Measurements from ENCODE around the gene DCAF8L2. TPM values are rescaled to one million over a fixed set of nuclear protein-coding genes. Genes with fewer than 3 reads are reported as not detected.
"Not testable (repeated sequence)": the region's sequence is repeated elsewhere in the genome, so short reads cannot be mapped to it uniquely, and the experiment has no call there.

DCAF8L2 gene
- not detected in 2 replicates for total RNA-seq

DNA sequence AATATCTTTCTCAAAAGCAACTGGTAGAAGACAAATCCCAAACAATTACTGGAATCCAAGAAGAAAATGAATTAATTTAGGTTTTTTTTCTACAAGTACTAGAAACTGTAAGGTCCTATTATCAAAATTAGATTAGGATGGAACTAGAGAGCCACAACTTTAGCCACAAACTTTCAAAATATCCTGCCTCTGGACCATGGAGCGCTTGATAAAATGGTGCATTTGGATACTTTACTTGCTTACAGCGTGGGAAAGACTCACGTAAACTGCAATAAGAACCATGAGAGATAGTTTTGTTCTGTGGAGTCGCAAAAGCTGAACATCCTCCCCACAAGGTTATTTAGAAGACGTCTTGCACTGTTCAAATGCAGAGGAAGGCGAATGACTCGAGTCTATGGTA lies at the start of gene DCAF8L2:
DCAF8L2 (plus strand) TSS at position 301 of the 400 bp plus-strand sequence. CDS start 156,552 bp downstream, outside the sequence.
- intact Hi-C loops (cut with micrococcal nuclease): no loop called here

DNA sequence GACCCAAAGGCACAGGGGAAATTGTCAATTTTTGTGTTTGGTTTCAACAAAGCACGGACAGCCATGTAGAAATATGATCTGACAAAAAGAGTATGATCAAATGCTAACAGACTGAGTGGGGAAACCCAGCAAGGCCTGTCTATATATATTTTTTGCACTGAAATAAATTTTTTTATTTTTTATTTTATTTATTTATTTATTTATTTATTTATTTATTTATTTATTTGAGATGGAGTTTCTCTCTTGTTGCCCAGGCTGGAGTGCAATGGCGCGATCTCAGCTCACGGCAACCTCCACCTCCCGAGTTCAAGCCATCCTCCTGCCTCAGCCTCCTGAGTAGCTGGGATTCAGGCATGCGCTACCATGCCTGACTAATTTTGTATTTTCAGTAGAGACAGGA lies 49.0 kb upstream of the DCAF8L2 start:
- intact Hi-C loops (cut with micrococcal nuclease): not testable (repeated sequence)

DNA sequence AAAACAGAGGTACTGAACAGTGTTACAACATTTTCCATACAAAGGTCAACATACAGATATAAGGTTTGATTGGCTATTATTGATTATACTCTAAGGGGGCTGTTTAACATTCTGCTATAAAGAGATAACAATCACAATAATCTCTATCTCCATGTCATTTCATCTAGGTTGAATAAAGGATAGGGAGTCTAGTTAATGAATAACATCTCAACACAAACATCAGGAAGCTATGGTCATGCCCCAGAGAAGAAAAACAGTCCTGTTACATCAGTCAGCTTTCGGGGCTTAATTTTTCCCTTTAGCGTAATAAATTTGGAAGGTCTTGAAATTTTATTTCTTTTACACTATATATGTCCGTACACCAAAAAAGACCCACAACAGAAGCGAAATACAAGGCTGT lies 41.5 kb upstream of the DCAF8L2 start:
- intact Hi-C loops (cut with micrococcal nuclease): no loop called here

DNA sequence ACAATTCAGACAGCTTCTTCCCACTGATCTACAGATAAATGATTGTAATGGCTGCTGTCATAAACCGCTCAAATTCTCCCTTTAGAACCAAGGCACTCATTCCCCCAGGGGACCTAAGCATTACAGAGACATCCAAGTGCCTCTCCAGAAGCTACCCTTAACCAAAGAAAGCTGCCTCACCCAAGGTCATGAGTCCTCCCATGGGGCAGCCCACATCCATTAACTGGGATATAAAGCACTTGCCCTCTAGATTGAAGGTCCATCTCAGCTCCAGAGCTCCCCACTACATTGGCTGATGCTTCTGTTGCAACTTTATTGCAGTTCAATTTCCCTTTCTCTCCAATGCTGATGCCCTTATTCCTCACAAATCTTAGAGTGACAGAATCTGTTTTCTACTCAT lies 40.5 kb upstream of the DCAF8L2 start:
- intact Hi-C loops (cut with micrococcal nuclease): no loop called here

DNA sequence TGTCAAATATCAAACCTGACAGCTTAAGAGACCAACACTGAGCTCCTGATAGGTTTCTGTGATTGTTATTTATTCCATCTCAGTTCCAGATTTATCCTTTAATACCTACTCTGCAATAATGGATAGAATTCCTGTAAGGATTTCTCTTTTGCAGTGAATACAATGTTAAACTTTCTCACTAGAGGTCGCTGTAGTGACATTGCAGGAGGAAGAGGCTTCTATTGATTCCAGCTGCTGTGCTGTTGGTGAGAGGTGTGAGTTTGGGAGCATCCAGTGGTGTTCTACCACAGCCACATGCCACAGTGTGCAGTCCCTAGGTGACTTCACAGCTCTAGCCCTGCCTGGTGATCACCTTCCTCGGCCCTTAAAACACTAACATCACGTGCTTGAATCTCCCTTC lies 34.6 kb upstream of the DCAF8L2 start:
- intact Hi-C loops (cut with micrococcal nuclease): no loop called here

DNA sequence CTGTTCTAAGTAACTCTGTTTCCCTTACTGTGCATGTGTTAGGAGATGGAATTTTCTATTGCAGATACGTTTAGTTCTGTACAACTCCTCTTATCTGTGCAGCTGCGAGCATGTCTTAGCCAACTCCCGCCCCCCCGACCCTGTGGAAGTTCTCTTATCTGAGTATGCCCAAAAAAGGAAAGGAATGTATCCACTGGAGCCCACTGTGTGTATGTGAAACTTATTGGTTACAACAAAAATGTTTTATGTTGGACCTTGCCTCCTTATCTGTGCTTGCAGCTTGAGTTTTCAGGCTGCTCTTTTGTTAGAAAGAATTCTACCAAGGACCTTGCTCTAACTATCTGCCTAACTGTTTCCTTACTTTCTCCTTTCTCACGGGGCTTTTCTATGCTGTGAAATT lies 24.2 kb upstream of the DCAF8L2 start:
- intact Hi-C loops (cut with micrococcal nuclease): no loop called here

DNA sequence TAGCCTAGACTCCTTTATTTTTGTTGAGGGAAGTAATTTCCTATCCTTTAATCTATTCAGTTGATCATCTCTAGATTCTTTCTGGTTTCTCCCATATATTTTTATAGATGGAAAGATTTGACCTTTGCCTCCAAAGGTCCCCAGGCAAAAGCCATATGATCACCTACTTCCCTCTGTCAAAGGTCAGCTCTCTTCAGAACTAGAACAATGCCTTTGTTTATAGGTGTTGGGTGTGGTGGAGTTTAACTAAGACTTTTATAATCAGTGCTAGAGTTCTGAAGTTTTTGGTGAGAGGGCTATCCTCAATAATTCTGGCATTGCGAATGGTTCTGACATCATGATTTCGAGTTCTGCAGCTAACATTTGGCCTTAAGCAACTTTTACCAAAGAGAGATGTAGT lies 19.0 kb upstream of the DCAF8L2 start:
- intact Hi-C loops (cut with micrococcal nuclease): no loop called here

DNA sequence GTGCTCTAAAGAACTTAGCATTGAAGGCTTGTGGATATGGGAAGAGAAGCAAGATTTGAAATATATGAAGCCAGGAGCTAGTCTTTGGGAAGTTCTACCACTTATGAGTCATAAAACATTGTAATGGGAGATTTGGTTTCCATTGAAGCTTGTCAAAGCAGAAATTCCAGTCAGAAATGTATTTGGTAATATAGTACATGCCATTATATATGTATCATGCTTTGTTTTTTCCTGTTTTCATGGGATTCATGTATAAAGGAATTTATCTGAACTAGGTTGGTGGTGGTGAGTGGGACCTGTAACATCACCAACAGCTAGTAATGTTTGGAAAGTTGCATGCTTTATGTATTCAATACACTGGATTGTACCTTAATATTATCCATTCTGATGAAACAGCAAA lies 14.6 kb upstream of the DCAF8L2 start:
- intact Hi-C loops (cut with micrococcal nuclease): no loop called here

DNA sequence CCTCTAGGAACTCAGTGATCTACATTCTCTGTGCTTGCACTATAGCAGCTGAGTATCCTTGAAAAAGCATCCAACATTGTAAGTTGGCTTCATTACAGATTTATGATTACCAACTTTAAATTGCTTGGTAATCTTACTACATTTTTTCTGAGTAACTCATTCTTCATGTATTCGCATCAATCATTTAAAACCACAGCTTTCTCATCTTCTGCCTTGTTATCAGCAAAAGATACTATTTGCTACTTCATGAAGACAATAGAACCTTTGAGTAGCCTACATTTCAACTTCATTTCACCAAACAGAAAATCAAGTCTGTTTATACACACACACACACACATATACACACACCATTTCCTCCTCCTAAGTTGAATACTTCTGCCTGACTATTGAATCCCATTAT lies 6.2 kb upstream of the DCAF8L2 start:
- intact Hi-C loops (cut with micrococcal nuclease): no loop called here

DNA sequence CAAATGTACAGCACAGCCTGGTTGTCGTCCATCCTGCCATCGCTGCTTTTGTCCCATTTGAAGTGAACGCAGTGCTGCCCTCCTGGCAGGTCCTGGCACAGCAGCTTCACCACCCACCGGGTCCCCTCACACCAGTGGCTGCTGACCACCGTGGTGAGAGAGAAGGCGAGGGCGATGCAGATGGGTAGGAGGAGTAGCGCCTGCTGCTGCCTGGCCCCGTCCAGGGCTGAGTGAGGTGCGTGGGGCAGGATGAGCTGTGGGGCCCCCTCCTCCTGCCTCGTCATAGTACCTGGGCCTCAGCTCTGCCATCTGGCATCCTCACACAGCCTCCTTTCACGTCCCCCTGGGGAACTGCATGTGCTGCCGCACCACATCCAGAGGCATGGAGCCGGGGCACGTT lies 1.8 kb downstream of the DCAF8L2 start:
- intact Hi-C loops (cut with micrococcal nuclease): no loop called here

DNA sequence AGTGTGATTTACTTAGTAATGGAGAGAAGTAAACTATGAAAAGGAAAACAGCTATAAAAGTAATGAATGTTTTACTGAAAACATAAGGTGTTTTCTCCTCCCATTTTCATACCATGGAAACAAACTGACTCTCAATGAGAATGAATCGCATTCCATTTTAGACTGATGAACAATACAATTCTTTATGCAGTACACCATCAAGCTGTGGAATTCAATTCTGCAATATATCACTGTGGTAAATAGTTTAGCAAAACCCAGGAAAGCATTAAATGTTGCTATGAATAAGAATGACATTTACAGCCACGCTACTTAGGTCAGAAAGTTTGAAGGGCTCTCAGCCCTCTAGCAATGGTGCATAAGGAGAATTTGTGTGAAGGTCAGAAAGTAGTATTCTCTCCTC lies 7.4 kb downstream of the DCAF8L2 start:
- intact Hi-C loops (cut with micrococcal nuclease): no loop called here

DNA sequence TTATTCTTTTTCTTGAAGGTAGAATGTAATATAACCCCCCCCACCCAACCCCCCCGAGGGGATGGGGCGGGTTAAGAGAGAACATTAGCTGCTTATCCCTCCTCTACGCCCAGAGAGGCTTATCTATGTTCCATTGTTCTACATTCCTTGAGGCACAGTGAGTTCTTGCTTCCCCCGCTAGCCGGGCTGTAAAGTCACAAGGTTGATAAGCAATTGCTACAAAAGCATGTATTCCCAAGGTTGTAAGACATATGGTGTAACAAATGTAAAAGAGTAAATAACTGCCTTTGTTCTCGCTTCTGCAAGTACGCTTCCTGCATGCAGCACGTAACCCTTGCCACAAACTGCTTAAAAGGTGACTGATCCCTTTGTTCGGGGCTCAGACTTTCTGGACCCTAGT lies 8.2 kb downstream of the DCAF8L2 start:
- intact Hi-C loops (cut with micrococcal nuclease): no loop called here

DNA sequence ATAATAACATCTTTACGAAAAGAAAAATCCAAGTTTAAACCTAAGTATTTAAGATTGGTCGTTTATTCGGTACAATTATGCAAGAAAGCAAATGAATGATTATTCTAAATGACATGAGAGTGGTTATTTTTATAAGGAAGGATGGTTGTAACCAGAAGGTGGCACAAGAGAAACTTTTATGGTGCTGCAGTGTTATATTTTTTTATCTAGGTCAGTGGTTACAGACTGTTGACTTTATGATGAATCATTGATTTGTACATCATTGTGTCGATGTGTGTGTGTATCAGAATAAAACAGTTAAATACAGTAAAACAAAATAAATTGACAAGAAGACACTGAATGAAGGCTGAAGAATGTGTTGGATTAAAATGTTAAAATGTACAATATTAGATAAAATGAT lies 9.8 kb downstream of the DCAF8L2 start:
- intact Hi-C loops (cut with micrococcal nuclease): no loop called here

DNA sequence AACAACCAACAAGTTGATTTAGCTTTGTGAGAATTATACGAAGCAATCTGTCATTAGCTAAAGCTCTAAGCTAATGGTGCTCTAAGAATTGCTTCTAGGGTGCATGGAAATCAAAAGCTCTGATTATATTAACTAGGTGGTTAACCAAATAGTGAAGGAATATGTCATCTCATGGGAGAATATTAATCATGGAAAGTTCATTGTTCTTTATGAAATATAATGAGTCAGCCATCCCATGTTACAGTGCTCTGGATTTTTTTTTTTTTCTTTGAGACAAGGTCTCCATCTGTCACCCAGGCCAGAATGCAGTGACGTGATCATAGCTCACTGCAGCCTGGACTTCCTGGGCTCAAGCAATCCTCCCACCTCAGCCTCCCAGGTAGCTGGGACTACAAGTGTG lies 10.5 kb downstream of the DCAF8L2 start:
- intact Hi-C loops (cut with micrococcal nuclease): no loop called here

DNA sequence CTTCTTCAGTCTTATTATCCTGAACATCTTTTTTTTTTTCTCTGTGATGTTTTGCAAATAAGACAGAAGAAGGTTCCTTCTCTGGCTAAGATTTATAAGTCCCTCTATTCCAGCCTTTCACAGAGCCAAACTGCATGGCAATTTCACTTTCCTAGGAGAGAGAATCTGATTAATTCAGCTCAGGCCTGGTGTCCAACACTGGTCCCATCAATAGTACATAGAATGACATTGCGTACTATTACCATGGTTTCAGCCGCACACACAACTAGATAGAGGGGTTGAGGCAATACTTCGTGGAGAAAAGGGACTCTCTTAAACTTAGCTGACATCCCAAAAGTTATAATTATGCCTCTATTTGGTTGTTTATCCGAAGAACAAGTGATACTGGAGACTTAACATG lies 18.5 kb downstream of the DCAF8L2 start:
- intact Hi-C loops (cut with micrococcal nuclease): no loop called here

DNA sequence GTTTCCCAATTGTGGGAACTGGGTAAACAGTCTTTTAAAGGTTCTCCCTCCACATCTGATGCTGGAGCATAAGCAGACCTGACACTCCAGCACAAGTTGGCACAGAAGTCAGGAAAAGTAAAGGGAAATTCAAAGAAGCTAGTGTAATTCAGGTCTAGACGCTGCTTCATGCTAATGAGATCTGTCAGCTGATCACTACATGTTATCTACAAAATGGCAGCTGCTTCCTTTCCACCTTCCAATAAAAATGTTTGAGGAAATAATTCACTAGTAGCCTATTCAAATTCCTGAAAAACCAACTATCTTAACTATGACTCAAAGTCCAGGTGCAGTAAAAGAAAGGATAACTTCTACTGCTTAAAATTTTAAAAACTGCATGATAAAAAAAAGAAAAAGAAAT lies 29.3 kb downstream of the DCAF8L2 start:
- intact Hi-C loops (cut with micrococcal nuclease): no loop called here

DNA sequence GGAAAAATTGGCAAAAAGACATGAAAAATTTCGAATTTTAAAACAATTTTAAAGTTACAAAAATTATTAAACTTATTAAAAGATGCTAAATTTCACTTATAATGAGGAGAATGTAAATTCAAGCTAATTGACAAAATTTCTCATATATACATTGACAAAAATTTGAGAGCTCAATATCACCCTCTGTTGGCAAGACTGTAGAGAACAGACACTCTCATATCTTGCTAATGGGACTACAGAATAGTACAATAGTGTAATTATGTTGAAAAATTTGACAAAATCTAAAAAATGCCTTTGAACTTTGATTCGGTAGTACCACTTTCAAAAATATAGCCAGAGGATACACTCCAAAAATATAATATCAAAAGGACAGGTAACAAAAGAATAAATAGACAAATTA lies 29.8 kb downstream of the DCAF8L2 start:
- intact Hi-C loops (cut with micrococcal nuclease): no loop called here

DNA sequence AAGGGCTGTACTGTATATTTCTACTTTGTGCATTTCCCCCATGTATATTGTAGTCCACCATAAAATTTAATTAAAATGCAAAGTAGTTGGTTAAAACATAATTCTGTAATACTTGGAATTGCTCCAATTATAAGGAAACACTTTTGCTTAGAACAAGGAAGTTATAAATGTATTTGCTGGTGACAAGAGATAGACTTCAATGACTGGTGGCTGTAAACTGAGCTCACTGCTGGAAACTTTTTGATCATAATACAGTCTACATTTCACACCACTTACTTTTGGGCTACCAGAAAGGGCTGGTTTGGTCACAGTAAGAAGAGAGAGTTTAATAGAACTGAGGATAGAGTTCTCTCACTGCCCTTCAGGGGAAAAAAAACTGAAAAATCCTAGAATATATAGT lies 32.7 kb downstream of the DCAF8L2 start:
- intact Hi-C loops (cut with micrococcal nuclease): no loop called here

DNA sequence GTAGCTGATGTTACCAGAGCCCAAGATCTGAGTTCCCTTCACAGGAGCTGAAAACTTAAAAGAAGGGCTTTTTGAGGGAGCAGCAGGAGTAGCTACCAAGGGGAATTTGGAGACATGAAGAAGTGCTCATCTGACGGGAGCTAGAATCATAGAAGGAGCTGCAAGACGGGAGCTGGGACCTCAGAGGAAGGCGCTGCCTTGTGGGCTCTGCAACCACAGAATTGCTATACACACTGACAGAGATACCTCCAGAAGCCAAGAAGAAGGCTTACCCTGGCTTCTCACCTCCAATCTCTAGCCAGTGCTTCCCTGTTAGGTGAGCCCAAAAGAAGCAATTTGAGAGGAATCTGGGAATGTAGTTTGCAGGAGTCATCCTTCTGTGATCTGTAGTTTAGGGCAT lies 35.9 kb downstream of the DCAF8L2 start:
- intact Hi-C loops (cut with micrococcal nuclease): no loop called here

DNA sequence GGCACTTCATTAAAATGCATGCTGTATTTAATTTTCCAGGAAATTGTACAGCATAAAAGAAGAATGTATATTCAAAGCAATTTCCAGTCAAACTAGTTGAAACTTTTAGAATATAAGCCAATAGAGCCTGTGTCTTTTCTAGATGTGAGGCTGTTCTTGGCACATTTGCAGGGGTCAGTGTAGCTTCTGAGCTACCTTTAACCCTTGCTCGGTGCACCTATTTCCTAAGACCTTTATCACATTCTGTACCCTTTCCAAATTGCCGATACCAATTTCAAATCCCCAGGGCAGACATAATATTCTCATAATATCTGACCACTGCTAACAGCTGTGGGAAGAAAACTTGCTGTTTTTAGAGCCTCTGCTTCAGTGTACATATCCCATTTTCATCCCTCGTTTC lies 43.2 kb downstream of the DCAF8L2 start:
- intact Hi-C loops (cut with micrococcal nuclease): no loop called here

DNA sequence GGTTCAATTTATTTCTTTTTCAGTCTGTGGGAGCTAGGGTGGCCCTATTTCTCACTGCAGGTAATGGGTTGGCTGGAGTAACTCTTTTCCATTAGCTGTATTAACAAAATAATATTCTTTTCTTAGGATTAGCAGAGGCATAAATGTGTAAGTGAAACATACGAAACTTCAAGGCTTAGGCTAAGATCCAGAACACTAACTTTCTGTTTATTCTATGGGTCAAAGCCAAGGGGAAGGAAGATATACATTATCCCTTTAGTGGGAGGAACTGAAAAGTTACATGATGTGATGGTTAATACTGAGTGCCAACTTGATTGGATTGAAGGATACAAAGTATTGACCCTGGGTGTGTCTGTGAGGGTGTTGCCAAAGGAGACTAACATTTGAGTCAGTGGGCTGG lies 66.4 kb downstream of the DCAF8L2 start:
- intact Hi-C loops (cut with micrococcal nuclease): no loop called here

DNA sequence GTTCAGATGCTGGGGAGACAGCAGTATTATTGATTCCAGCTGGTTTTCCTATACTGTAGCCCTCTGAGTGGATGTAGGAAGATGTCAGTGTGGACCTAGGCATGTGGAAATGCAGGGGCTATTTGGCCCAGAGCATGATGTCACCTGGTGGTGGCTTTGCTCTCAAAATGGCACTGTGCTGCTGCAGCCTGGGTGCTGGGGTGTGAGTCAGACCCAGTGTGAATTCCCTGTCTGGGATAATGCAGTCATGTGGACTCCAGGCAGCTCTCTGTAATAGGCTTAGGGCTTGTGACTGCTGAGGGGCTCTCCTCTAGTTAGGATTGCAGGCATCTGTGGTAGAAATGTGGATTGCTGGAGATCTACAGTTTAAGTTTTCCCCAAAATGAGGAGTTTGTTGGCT lies 70.7 kb downstream of the DCAF8L2 start:
- intact Hi-C loops (cut with micrococcal nuclease): no loop called here

DNA sequence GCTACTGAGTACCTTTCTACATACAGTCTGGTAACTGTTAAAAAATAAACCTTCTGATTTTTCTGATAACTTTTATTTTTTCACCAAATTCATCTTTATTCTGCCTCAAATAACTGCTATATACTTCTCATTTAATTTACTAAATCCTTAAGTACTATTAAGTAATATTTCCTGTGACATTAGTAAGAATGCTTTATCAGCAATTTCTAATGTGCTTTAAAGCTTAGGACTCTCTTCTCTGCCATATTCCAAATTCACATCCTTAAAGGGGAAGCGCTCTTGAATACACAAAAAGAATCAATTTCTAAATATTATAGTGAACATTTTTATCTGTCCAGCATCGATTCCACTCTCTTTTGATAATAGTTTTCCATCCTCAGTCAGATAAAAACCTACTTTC lies 81.1 kb downstream of the DCAF8L2 start:
- intact Hi-C loops (cut with micrococcal nuclease): no loop called here

DNA sequence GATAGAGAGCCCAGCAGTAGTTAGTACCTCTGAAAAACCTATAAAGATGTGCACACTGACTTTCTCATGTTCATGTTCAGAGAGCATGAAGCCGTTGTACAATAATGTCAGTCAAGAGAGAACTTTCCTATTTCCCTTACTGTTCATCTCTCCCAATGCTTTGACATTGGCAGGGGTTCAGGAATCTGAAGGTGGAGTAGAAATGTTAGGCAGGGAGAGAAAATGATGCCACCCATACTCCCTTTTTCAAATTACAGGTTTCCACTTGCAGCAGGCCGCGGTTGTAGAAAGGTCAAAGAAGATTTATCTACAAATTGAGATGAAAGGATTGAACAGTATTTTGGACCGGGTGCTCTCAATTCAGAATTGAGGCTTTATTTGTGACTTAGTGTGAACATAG lies 84.3 kb downstream of the DCAF8L2 start:
- intact Hi-C loops (cut with micrococcal nuclease): no loop called here

DNA sequence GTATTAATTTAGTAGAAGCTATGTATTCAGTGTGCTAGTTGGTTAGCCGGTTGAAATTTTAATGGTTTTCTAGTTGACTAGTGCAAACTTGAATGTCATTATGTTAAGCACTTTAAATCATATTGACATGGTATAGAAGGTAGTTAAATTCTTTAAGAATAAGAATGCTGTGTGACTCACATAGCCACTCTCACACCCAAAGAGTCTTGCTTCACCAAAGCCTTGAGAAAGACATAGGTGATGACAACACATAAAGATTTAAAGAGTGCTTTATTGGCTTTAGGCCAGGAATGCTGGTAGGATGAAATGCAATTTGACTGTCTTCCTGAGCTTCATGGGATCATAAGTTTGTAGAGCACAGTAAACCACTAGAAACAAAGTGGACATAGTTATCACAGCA lies 85.3 kb downstream of the DCAF8L2 start:
- intact Hi-C loops (cut with micrococcal nuclease): no loop called here

Measured in T-helper 1 cell treated with Interleukin-12 subunit alpha and Interleukin-12 subunit beta and Interleukin-4 antibody, amounts not matched to agents 30 ng/mL and 1 ng/mL, for 36 hours (primary cell).